ENCODE measurements around the gene SPAG4. TPM values are rescaled to one million over a fixed set of nuclear protein-coding genes. Genes with fewer than 3 reads are reported as not detected.

SPAG4 gene
- polyA plus RNA-seq, 1 experiment = 11.4 TPM

DNA sequence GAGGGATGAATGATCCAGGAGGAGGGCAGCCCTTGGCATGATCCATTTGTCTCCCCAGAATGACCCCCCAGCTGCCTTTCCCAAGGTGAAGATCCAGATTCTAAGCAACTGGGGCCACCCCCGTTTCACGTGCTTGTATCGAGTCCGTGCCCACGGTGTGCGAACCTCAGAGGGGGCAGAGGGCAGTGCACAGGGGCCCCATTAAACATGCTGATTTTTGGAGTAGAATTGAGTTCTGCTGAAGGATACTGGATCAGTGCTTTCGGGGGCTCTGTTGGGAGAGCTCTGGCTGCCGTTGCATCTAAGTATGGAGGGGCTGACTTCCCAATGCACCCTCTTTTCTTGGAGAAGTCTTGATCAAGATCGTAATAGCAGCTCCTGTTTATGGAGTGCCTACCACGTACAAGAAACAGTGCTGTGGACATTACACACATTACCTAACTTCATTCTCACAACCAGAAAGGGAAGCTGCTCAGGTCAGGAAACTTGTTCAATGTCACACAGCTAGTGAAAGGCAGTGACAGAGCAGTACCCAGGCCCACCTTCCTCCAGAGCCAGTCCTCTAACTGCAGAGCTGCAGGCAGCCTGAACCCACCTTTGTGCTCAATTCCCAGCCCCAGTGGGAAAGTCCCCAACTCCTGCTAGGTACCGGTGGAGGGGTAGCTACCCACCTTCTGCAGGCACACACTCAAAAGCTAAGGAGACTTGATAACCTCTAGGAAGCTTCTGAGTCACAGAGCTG lies 5.4 kb downstream of the SPAG4 start:
- H3K36me3 ChIP-seq (ENCODE audit: control insufficient read depth, insufficient read depth, low read length) = peaks cover 10% of the 10 kb centered on the region
- no peaks in the 10 kb centered on the region for H3K27me3 ChIP-seq (ENCODE audit: control insufficient read depth, insufficient read depth, low read length)
- no peak for DNase-seq (ENCODE audit: low read depth)
- TF ChIP-seq CTCF (IDR thresholded peaks at IDR 0.05; ENCODE audit: insufficient read depth, low read depth, low read length) = no peak
- no peak overlapping the region for H3K4me3 ChIP-seq (ENCODE audit: low read depth, low read length)
- ChIA-PET POLR2A (no interaction called here), CTCF (interaction anchor here (1.0 to 3.4 kb wide), 5 partner anchors 10 to 333 kb away, joined by 3 to 29 read pairs (median 5); partner anchors contain the start of gene SCAND1)

- Histone ChIP-seq H3K27me3 (ENCODE audit: control insufficient read depth, insufficient read depth, low read length) (no peaks in the 10 kb centered on the region), H3K4me3 (ENCODE audit: low read depth, low read length) (no peak overlapping the region), H3K36me3 (ENCODE audit: control insufficient read depth, insufficient read depth, low read length) (peaks cover 15% of the 10 kb centered on the region)
- ChIA-PET CTCF (interaction anchor here (1.3 to 3.4 kb wide), 3 partner anchors 9 to 333 kb away, joined by 3 to 29 read pairs (median 5); partner anchors contain the start of gene SCAND1), POLR2A (no interaction called here)
- no peak for TF ChIP-seq CTCF (IDR thresholded peaks at IDR 0.05; ENCODE audit: insufficient read depth, low read depth, low read length)
- DNase-seq (ENCODE audit: low read depth) = no peak
These were observed 5.9 kb downstream of the SPAG4 start for GRCh38 chr20:35621560-35621946.

DNA sequence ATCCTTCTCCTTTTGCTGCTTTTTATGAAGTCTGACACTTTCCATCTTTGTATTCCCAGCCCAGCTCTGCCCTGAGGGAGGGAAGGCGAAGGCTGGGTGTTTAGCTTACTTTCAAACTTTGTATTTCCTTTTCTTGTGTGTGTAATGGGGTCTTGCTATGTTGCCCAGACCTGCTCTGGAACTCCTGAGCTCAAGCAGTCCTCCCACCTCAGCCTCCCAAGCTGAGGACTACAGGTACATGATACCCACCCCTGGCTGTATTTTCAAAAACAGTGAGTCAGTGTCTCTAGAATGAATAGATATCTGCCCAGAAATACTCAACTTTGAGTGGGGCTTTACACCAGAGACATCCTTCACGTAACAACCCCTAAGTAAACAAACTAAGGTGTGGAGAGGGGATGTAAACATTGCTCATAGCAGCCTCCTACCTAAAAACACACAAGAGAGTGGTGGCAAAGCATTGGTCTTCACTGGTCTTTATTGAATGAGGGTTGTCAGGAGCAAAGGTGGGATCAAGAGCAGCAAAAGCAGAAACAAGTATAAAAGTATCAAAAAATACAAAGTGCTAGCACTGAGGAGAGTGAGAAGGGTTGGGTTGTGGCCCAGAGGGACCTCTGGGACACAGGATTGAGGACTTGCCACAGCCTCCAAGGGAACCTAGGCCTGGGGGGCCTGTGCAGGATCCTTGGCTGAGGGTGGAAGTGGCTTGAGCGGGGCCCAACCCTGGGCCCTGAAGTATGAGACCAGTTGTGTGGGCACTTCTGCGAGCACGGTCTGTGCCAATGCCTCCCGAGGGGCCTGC lies 10.2 kb downstream of the SPAG4 start:
- H3K36me3 ChIP-seq (ENCODE audit: control insufficient read depth, insufficient read depth, low read length) = peaks cover 27% of the 10 kb centered on the region
- no peak overlapping the region for H3K4me3 ChIP-seq (ENCODE audit: low read depth, low read length)
- no peak for DNase-seq (ENCODE audit: low read depth)
- ChIA-PET CTCF (no interaction called here), POLR2A (interaction anchor here (0.6 kb wide), 1 partner anchor 10 kb away, joined by 3 read pairs; the partner anchor contains the start of gene SPAG4)
- no peaks in the 10 kb centered on the region for H3K27me3 ChIP-seq (ENCODE audit: control insufficient read depth, insufficient read depth, low read length)
- no peak for TF ChIP-seq CTCF (IDR thresholded peaks at IDR 0.05; ENCODE audit: insufficient read depth, low read depth, low read length)

DNA sequence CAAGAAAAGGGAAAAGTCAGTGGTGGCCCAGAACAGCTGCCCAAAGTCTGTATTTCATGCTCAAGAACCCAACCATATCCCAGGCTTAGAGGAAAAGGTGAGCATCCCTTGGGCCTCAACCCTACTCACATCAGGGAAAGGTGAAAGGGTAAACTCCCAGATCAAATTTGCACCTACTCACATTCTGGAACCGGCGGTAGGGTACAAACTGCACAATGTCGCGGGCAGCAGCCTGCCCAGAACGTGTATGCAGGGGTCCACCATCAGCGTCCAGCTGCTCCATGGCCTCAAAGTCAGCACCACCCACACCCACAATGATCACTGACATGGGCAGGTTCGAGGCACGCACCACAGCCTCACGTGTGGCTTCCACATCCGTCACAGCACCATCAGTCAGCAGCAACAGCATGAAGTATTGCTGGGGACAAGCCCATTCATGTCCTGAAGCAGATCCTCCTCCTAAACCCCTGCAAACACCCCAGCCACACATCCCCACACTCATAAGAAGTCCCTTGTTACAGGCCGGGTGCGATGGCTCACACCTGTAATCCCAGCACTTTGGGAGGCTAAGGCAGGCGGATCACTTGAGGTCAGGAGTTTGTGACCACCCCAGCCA lies 10.9 kb downstream of the SPAG4 start:
- no peak for DNase-seq (ENCODE audit: low read depth)
- TF ChIP-seq CTCF (IDR thresholded peaks at IDR 0.05; ENCODE audit: insufficient read depth, low read depth, low read length) = no peak
- CTCF ChIA-PET = interaction anchor here (1.5 kb wide), 1 partner anchor 8 kb away, joined by 9 read pairs; no protein-coding TSS in a partner anchor
- H3K27me3 ChIP-seq (ENCODE audit: control insufficient read depth, insufficient read depth, low read length) = no peaks in the 10 kb centered on the region
- H3K36me3 ChIP-seq (ENCODE audit: control insufficient read depth, insufficient read depth, low read length) = peaks cover 28% of the 10 kb centered on the region
- POLR2A ChIA-PET = no interaction called here
- no peak overlapping the region for H3K4me3 ChIP-seq (ENCODE audit: low read depth, low read length)

- Histone ChIP-seq H3K36me3 (ENCODE audit: control insufficient read depth, insufficient read depth, low read length) (peaks cover 31% of the 10 kb centered on the region), H3K4me3 (ENCODE audit: low read depth, low read length) (no peak overlapping the region), H3K27me3 (ENCODE audit: control insufficient read depth, insufficient read depth, low read length) (no peaks in the 10 kb centered on the region)
- CTCF ChIA-PET = interaction anchor here (1.5 kb wide), 1 partner anchor 8 kb away, joined by 9 read pairs; no protein-coding TSS in a partner anchor
- POLR2A ChIA-PET = no interaction called here
- no peak for DNase-seq (ENCODE audit: low read depth)
- TF ChIP-seq CTCF (IDR thresholded peaks at IDR 0.05; ENCODE audit: insufficient read depth, low read depth, low read length) = no peak
These were observed 11.5 kb downstream of the SPAG4 start for GRCh38 chr20:35627121-35627520.
